NCI-H2196 (cell line): ENCODE measurements around the gene DZIP1L.
"Not testable (repeated sequence)": the region's sequence is repeated elsewhere in the genome, so short reads cannot be mapped to it uniquely, and the experiment has no call there.

Experiments
- DNase-seq: peaks from one replicate; lab custom pipeline; 2025; ENCODE audit not compliant: unreplicated experiment; lab: John Stamatoyannopoulos, UW

DZIP1L gene

GRCh38 chr3:138114988-138115971 lies at the start of gene DZIP1L:
Gene DZIP1L (minus strand): TSS chr3:138115608. CDS start chr3:138103971, 11,637 bp downstream.
- peak; percentile 56 for DNase-seq

GRCh38 chr3:138165061-138165460 lies 49.7 kb upstream of the DZIP1L start:
- DNase-seq: no peak

- no peak for DNase-seq
Observed at GRCh38 chr3:138157743-138158142, 42.3 kb upstream of the DZIP1L start.

GRCh38 chr3:138154534-138154933 lies 39.1 kb upstream of the DZIP1L start:
- no peak for DNase-seq

- DNase-seq: no peak
Observed at GRCh38 chr3:138148503-138148902, 33.1 kb upstream of the DZIP1L start.

GRCh38 chr3:138142181-138142580 lies 26.8 kb upstream of the DZIP1L start:
- DNase-seq: not testable (repeated sequence)

- DNase-seq: no peak
Observed at GRCh38 chr3:138140940-138141339, 25.5 kb upstream of the DZIP1L start.

GRCh38 chr3:138139691-138140090 lies 24.3 kb upstream of the DZIP1L start:
- no peak for DNase-seq

GRCh38 chr3:138137861-138138260 lies 22.5 kb upstream of the DZIP1L start:
- DNase-seq: no peak

- DNase-seq: no peak
Observed at GRCh38 chr3:138136201-138136600, 20.8 kb upstream of the DZIP1L start.

- no peak for DNase-seq
Observed at GRCh38 chr3:138135833-138136194, 20.4 kb upstream of the DZIP1L start.

GRCh38 chr3:138135146-138135832 lies 19.9 kb upstream of the DZIP1L start:
- no peak for DNase-seq

- no peak for DNase-seq
Observed at GRCh38 chr3:138132239-138132638, 16.8 kb upstream of the DZIP1L start, which contains the start of gene A4GNT. Gene A4GNT (minus strand): TSS chr3:138132390. CDS start chr3:138131256, 1,134 bp downstream.

- DNase-seq: no peak
Observed at GRCh38 chr3:138127636-138128365, 12.4 kb upstream of the DZIP1L start.

GRCh38 chr3:138125548-138126221 lies 10.3 kb upstream of the DZIP1L start:
- DNase-seq: no peak

- no peak for DNase-seq
Observed at GRCh38 chr3:138124706-138125355, 9.4 kb upstream of the DZIP1L start.

GRCh38 chr3:138124188-138124587 lies 8.8 kb upstream of the DZIP1L start:
- DNase-seq: no peak

- no peak for DNase-seq
Observed at GRCh38 chr3:138119423-138119766, 4.0 kb upstream of the DZIP1L start.

GRCh38 chr3:138118612-138119422 lies 3.4 kb upstream of the DZIP1L start:
- DNase-seq: peak; percentile 79
